Vagina (tissue), 2 donors: Measurements from ENCODE around the gene PGBD5. TPM values are rescaled to one million over a fixed set of nuclear protein-coding genes. Genes with fewer than 3 reads are reported as not detected.

Experiments used
- DNase-seq, 2 donors: peaks; one replicate each; pipeline ENCODE4 v3.0.0-alpha.2; 2017; ENCODE audit errors: extremely low spot score in 2 of 2
- H3K27ac ChIP-seq: fragments of 200-600 bp; sonication (generic); one replicate; pipeline ENCODE4 v1.5.1; 2019
- H3K27me3 ChIP-seq: fragments of 200-600 bp; sonication (generic); one replicate; pipeline ENCODE4 v1.5.1; 2019
- H3K36me3 ChIP-seq, 2 donors: fragments of 200-600 bp; sonication (generic); one replicate each; pipeline ENCODE4 v1.5.1; 2017 to 2019
- H3K4me1 ChIP-seq: fragments of 200-600 bp; sonication (generic); one replicate; pipeline ENCODE4 v1.5.1; 2019
- H3K4me3 ChIP-seq, 2 donors: fragments of 200-600 bp; sonication (generic); 1 replicate in 1 of 2; 2 replicates in 1 of 2; pipeline ENCODE4 v1.5.1; 2016 to 2019
- H3K9me3 ChIP-seq: fragments of 200-600 bp; sonication (generic); one replicate; pipeline ENCODE4 v1.5.1; 2019
- POLR2A ChIP-seq, 2 donors: fragments of 450-650 bp; IDR thresholded peaks; one replicate each; pipeline ENCODE4 v1.6.1; 2017; ENCODE audit warnings: antibody characterized with exemption in 2 of 2, mild to moderate bottlenecking in 2 of 2, moderate library complexity in 2 of 2
- POLR2AphosphoS5 ChIP-seq, 2 donors: sonication (generic); formaldehyde crosslinking; IDR thresholded peaks; one replicate each; pipeline ENCODE4 v1.9.0; 2017; ENCODE audit warnings: antibody characterized with exemption in 2 of 2, mild to moderate bottlenecking in 2 of 2, low read depth in 1 of 2; ENCODE audit not compliant: insufficient read depth in 1 of 2
- intact Hi-C: fragments of 100-400 bp; cut with DNase I; formaldehyde crosslinking; loops from one replicate; pipeline ENCODE4 v1.15.1; 2023
- total RNA-seq: library from RNA; depleted of rRNA; stranded (reverse); fragments of >200 nt; gene quantifications from one replicate; pipeline ENCODE4 v1.2.3, GENCODE V29; 2016
- TF ChIP-seq, protein P1 (sequence below), 3 experiments: fragments of 450-650 bp in 2 of 3; fragments of 200-600 bp in 1 of 3; sonication (generic) in 1 of 3; IDR thresholded peaks; one replicate each; pipeline ENCODE4 v1.5.1; 2017 to 2019; ENCODE audit warnings: antibody characterized with exemption in 3 of 3, mild to moderate bottlenecking in 2 of 3, moderate library complexity in 2 of 3

The PGBD5 gene
- total RNA-seq, 1 donor from 2014 or later: 0.98 TPM

DNA sequence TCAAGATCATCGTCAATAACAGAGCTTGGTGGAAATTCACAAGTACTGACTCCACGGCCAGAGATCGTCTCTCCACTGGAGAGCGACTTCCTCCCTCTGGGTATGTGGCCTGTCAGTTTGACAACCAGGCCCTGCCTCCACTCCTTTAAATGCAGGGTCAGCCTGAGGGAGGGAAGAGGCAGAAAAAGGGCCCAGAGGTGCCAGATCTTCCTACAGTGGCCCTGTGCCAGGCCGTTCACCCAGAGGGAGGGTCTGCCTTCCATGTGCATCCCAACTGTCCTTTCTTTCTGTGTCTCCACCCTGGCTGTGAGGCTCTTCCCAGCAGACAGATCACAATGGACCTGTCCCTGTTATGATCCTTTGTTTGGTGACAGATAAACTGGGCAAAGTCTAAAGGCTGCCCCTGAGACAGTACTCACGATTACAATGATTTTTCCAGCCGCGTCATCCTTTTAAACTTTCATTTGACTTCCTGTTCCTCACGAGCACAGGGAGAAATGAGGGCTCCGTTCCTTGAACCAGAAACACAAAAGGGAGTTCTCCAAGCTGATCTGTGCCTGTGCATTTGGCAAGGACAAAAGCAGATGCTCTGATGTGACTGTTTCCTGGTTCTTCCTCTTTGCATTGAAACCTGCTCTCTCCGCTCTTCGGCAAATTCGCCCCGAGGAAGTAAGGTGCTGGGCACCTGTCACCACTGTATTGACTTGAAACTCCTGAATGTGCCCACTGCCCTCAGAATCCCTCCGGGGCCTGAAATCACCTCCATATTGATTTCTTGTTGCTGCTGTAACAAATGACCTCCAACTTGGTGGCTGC, 126.7 kb downstream of the PGBD5 start:
- no peaks in the 10 kb centered on the region for H3K27me3 ChIP-seq
- no peaks in the 10 kb centered on the region for H3K9me3 ChIP-seq
- H3K4me1 ChIP-seq: no peaks in the 10 kb centered on the region
- intact Hi-C loops: no loop called here
- H3K27ac ChIP-seq: no peak overlapping the region
- TF ChIP-seq, protein P1, sequence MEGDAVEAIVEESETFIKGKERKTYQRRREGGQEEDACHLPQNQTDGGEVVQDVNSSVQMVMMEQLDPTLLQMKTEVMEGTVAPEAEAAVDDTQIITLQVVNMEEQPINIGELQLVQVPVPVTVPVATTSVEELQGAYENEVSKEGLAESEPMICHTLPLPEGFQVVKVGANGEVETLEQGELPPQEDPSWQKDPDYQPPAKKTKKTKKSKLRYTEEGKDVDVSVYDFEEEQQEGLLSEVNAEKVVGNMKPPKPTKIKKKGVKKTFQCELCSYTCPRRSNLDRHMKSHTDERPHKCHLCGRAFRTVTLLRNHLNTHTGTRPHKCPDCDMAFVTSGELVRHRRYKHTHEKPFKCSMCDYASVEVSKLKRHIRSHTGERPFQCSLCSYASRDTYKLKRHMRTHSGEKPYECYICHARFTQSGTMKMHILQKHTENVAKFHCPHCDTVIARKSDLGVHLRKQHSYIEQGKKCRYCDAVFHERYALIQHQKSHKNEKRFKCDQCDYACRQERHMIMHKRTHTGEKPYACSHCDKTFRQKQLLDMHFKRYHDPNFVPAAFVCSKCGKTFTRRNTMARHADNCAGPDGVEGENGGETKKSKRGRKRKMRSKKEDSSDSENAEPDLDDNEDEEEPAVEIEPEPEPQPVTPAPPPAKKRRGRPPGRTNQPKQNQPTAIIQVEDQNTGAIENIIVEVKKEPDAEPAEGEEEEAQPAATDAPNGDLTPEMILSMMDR (IDR thresholded peaks at IDR 0.05): no peak
- TF ChIP-seq POLR2A (IDR thresholded peaks at IDR 0.05) (no peak), POLR2AphosphoS5 (IDR thresholded peaks at IDR 0.05; ENCODE audit: insufficient read depth in 1 of 2, low read depth in 1 of 2) (no peak)
- no peak for DNase-seq
- no peak overlapping the region for H3K4me3 ChIP-seq
- H3K36me3 ChIP-seq: no peaks in the 10 kb centered on the region

DNA sequence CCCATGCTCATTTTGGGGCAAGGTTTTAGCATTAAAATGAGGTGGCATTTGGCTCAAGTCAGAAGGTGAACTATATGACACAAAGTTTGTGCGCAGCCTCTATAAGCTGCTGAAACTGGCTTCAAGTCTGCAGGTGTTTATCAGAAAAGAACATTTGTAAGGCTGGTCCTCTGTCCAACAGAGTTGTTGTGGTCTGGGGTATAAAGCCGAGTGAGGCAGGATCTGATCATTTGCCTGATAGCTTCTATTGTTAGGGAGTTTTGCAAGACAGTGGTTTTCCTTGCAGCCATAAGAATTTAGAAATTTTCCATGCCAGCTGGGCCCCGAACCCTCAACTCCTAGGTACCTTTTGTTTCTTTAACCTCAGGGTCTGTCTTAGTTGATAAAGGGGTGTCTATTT, 130.8 kb downstream of the PGBD5 start:
- Histone ChIP-seq H3K36me3 (no peaks in the 10 kb centered on the region), H3K4me1 (peaks cover 7% of the 10 kb centered on the region), H3K4me3 (no peak overlapping the region), H3K9me3 (no peaks in the 10 kb centered on the region), H3K27me3 (no peaks in the 10 kb centered on the region), H3K27ac (no peak overlapping the region)
- TF ChIP-seq, protein P1 (IDR thresholded peaks at IDR 0.05): no peak
- TF ChIP-seq POLR2A (IDR thresholded peaks at IDR 0.05) (no peak), POLR2AphosphoS5 (IDR thresholded peaks at IDR 0.05; ENCODE audit: insufficient read depth in 1 of 2, low read depth in 1 of 2) (no peak)
- intact Hi-C loops: no loop called here
- DNase-seq: no peak

DNA sequence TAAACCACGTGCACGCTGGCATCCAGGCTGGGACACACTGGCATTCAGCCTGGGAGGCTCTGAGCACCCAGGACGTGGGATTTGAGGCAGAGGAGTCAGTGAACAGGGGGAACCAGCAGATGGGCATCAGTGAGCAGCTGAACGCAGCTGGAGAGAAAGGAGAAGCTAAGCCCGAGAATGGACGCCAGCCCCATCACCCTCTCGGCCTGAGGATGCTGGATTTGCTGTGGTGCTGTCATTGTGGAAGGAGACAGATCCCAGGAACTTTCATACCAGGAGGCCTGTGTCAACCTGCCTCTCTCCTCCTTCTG, 132.8 kb downstream of the PGBD5 start:
- no peaks in the 10 kb centered on the region for H3K27me3 ChIP-seq
- TF ChIP-seq POLR2A (IDR thresholded peaks at IDR 0.05) (no peak), POLR2AphosphoS5 (IDR thresholded peaks at IDR 0.05; ENCODE audit: insufficient read depth in 1 of 2, low read depth in 1 of 2) (no peak)
- TF ChIP-seq, protein P1 (IDR thresholded peaks at IDR 0.05): no peak
- no peaks in the 10 kb centered on the region for H3K9me3 ChIP-seq
- intact Hi-C loops: no loop called here
- no peak for DNase-seq
- no peak overlapping the region for H3K4me3 ChIP-seq
- H3K27ac ChIP-seq: no peak overlapping the region
- H3K4me1 ChIP-seq: peaks cover 7% of the 10 kb centered on the region
- H3K36me3 ChIP-seq: no peaks in the 10 kb centered on the region

DNA sequence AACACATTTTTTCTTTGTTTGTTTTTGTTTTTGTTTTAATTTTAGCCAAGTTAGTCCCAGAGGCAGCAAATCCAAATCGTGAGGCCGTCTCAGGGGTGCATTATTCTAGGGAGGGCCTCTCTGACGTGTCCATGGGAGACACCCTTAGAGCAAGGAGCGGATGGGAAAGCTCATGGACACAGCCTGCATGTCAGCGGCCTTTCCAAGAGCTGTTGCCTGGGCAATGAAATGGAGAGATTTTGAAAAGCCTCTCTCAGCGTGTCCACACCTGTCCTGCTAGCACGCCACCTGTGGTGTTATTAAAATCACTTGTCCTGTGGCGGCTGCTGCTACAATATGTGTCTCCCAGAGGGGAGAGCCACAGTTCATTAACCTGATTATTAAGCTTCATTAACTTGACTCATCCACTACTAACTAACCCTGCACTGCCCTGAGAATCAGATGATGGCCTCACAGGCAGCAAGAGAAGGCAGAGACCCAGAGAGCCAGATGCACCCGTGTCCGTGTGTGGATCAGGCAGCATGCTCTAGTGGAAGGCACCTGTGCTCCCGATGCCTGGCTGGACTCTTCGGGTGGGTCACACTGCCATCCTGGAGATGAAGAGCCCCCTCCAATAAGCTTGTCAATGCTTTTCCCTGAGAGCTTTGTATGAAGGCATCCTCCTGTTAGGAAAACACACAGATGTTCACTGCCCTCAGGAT, 133.3 kb downstream of the PGBD5 start:
- DNase-seq: no peak
- Histone ChIP-seq H3K27ac (no peak overlapping the region), H3K27me3 (no peaks in the 10 kb centered on the region), H3K4me1 (peaks cover 7% of the 10 kb centered on the region), H3K9me3 (no peaks in the 10 kb centered on the region), H3K4me3 (no peak overlapping the region), H3K36me3 (no peaks in the 10 kb centered on the region)
- intact Hi-C loops: no loop called here
- TF ChIP-seq POLR2A (IDR thresholded peaks at IDR 0.05) (no peak), POLR2AphosphoS5 (IDR thresholded peaks at IDR 0.05; ENCODE audit: insufficient read depth in 1 of 2, low read depth in 1 of 2) (no peak)
- TF ChIP-seq, protein P1 (IDR thresholded peaks at IDR 0.05): no peak
